Measurements from ENCODE around the gene DOCK2. TPM values are rescaled to one million over a fixed set of nuclear protein-coding genes. Genes with fewer than 3 reads are reported as not detected.
A peak's percentile ranks its signal among the peaks of the same experiment; 100 is the strongest.

Gene DOCK2
- polyA plus RNA-seq, 3 donors, result 57.5 to 178 (median 115) TPM

GRCh38 chr5:169697976-169698375, 60.9 kb downstream of the DOCK2 start:
- H3K9me3 Mint-ChIP-seq, result no peaks in the 10 kb centered on the region
- Histone ChIP-seq H4K20me1 (ENCODE audit: insufficient read depth, low read length) (peaks cover 98% of the 10 kb centered on the region), H3K36me3 (replicated peaks in 1 of 2; ENCODE audit: control insufficient read depth in 1 of 2, insufficient read depth in 2 of 2, low read length in 2 of 2) (peaks cover 98 to 100% of the 10 kb centered on the region in 2 donors), H3K4me3 (replicated peaks in 1 of 3; ENCODE audit: low read depth in 2 of 3, low read length in 3 of 3) (no peak overlapping the region), H2AFZ (ENCODE audit: insufficient read depth, low read depth, low read length, poor library complexity, severe bottlenecking) (no peak overlapping the region), H3K9me3 (replicated peaks in 1 of 2; ENCODE audit: control insufficient read depth in 1 of 2, insufficient read depth in 1 of 2, low read length in 2 of 2) (no peaks in the 10 kb centered on the region), H3K9ac (ENCODE audit: insufficient read depth, low read length, poor library complexity, severe bottlenecking) (no peak overlapping the region), H3K27ac (ENCODE audit: low read depth in 1 of 2, low read length in 2 of 2) (no peak overlapping the region), H3K79me2 (ENCODE audit: insufficient read depth, low read length) (peaks cover 1% of the 10 kb centered on the region), H3K4me2 (replicated peaks; ENCODE audit: extremely low read depth, low read length, poor library complexity, severe bottlenecking) (no peak overlapping the region), H3K4me1 (ENCODE audit: control insufficient read depth in 1 of 2, insufficient read depth in 2 of 2, low read length in 2 of 2) (no peaks in the 10 kb centered on the region), H3K27me3 (ENCODE audit: control insufficient read depth in 2 of 2, insufficient read depth in 2 of 2, low read length in 2 of 2) (no peaks in the 10 kb centered on the region)
- DNase-seq, result no peak
- no peaks in the 10 kb centered on the region for H3K4me1 Mint-ChIP-seq
- intact Hi-C loops (cut with micrococcal nuclease), result no loop called here
- no peak overlapping the region for H3K4me3 Mint-ChIP-seq
- WGBS (ENCODE audit: insufficient coverage), result 100% methylated on average over 1 of the region's 3 CpGs
- peaks cover 0 to 1% (median 0%) of the 10 kb centered on the region in 3 donors for H3K27me3 Mint-ChIP-seq (ENCODE audit: low read depth in 3 of 3)
- peak overlapping the region in 2 of 7 donors; percentile 35 to 44 for H3K27ac Mint-ChIP-seq
- H3K36me3 Mint-ChIP-seq, result peaks cover 95 to 98% of the 10 kb centered on the region in 2 donors
- TF ChIP-seq CTCF (IDR thresholded peaks at IDR 0.05), result no peak

- Histone ChIP-seq H3K4me2 (replicated peaks; ENCODE audit: extremely low read depth, low read length, poor library complexity, severe bottlenecking) (no peak overlapping the region), H3K4me3 (replicated peaks in 1 of 3; ENCODE audit: low read depth in 2 of 3, low read length in 3 of 3) (no peak overlapping the region), H3K4me1 (ENCODE audit: control insufficient read depth in 1 of 2, insufficient read depth in 2 of 2, low read length in 2 of 2) (no peaks in the 10 kb centered on the region), H3K9ac (ENCODE audit: insufficient read depth, low read length, poor library complexity, severe bottlenecking) (no peak overlapping the region), H3K79me2 (ENCODE audit: insufficient read depth, low read length) (no peaks in the 10 kb centered on the region), H3K36me3 (replicated peaks in 1 of 2; ENCODE audit: control insufficient read depth in 1 of 2, insufficient read depth in 2 of 2, low read length in 2 of 2) (peaks cover 97 to 100% of the 10 kb centered on the region in 2 donors), H3K27me3 (ENCODE audit: control insufficient read depth in 2 of 2, insufficient read depth in 2 of 2, low read length in 2 of 2) (no peaks in the 10 kb centered on the region), H3K27ac (ENCODE audit: low read depth in 1 of 2, low read length in 2 of 2) (no peak overlapping the region), H3K9me3 (replicated peaks in 1 of 2; ENCODE audit: control insufficient read depth in 1 of 2, insufficient read depth in 1 of 2, low read length in 2 of 2) (no peaks in the 10 kb centered on the region), H4K20me1 (ENCODE audit: insufficient read depth, low read length) (peaks cover 96% of the 10 kb centered on the region), H2AFZ (ENCODE audit: insufficient read depth, low read depth, low read length, poor library complexity, severe bottlenecking) (no peak overlapping the region)
- 92% methylated on average over 5 of the region's 5 CpGs for WGBS (ENCODE audit: insufficient coverage)
- DNase-seq, result no peak
- H3K36me3 Mint-ChIP-seq, result peaks cover 95 to 96% of the 10 kb centered on the region in 2 donors
- H3K4me1 Mint-ChIP-seq, result no peaks in the 10 kb centered on the region
- H3K9me3 Mint-ChIP-seq, result no peaks in the 10 kb centered on the region
- H3K27ac Mint-ChIP-seq, result peak overlapping the region in 1 of 7 donors; percentile 52
- no peak for TF ChIP-seq CTCF (IDR thresholded peaks at IDR 0.05)
- intact Hi-C loops (cut with micrococcal nuclease), result no loop called here
- no peak overlapping the region for H3K4me3 Mint-ChIP-seq
- H3K27me3 Mint-ChIP-seq (ENCODE audit: low read depth in 3 of 3), result peaks cover 0 to 1% (median 0%) of the 10 kb centered on the region in 3 donors
Observed at GRCh38 chr5:169700611-169701010, 63.5 kb downstream of the DOCK2 start.

Data from CD14-positive monocyte (primary cell).